ENCODE results near the gene ANAPC16.
A peak's percentile ranks its signal among the peaks of the same experiment; 100 is the strongest.

DNA sequence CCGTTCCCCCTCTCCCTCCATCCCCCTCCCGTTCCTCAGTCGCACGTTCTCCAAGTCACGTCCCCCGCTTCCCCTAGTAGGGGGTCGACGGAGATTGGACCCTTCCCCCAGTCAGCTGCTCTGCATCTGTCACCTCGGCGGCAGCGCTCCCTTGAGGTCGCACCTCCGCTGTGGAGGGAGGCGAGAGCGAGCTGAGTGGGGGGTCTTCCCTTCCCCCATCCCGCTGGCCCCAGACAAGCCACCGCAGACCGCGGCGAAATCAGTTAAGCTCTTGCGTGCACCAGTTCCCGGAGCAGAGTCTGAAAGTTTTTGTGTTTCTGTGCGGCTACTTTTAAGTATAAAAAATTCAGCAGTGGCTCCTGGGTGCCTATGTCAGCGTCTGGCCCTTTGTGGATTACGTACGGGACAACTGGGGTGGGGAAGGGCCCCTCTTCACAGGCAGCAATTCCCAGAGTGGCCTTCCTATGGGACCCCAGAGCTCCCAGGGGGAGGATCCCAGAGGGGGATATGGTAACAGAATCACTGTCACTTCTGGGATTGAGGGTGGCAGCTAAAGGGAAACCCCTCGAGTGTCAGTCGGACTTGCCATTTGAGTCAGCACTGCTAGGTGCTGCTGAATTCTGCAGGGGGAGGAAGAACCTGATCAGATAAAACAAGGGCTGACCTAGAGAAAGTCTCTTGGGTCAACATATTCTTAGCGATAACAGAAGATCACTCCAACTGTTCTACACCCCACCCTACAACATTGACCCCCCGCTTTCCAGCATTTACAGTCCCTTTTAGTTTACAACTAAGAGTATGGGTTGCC, 45.4 kb downstream of the ANAPC16 start:
- peak; percentile 52; the same call in 1 of the 2 replicates for TF ChIP-seq CTCF (IDR thresholded peaks at IDR 0.05; ENCODE audit: low read length)
- no peak for TF ChIP-seq EZH2 (IDR thresholded peaks at IDR 0.05; ENCODE audit: borderline replicate concordance, low read length)

Data from OCI-LY1 (cell line).